Hematopoietic multipotent progenitor cell treated with erythropoietin and hydrocortisone succinate and interleukin-3 and kit ligand, for 8 days (in vitro differentiated cells): ENCODE measurements around the gene KRT10.

Experiments used
- DNase-seq: peaks from one replicate; pipeline ENCODE4 v3.0.0-alpha.2; 2015

The KRT10 gene

GRCh38 chr17:40800381-40800780 is 22.0 kb downstream of the KRT10 start:
- no peak for DNase-seq

GRCh38 chr17:40799859-40800258 is 22.6 kb downstream of the KRT10 start, which contains the start of gene KRT28:
TSS of gene KRT28 (minus strand) at chr17:40799959. CDS start at chr17:40799893, 66 bp downstream.
- DNase-seq, result no peak

- DNase-seq, result no peak
Observed at GRCh38 chr17:40796846-40797245, 25.6 kb downstream of the KRT10 start.

- DNase-seq, result no peak
Observed at GRCh38 chr17:40795019-40795667, 27.3 kb downstream of the KRT10 start.

GRCh38 chr17:40794466-40794865 is 27.9 kb downstream of the KRT10 start:
- DNase-seq, result no peak

GRCh38 chr17:40793832-40794231 is 28.6 kb downstream of the KRT10 start:
- DNase-seq, result no peak

GRCh38 chr17:40791787-40792436 is 30.5 kb downstream of the KRT10 start:
- DNase-seq, result peak; percentile 10

- DNase-seq, result no peak
Observed at GRCh38 chr17:40791111-40791510, 31.3 kb downstream of the KRT10 start.

GRCh38 chr17:40782450-40782849 is 40.0 kb downstream of the KRT10 start, which contains the start of gene KRT27:
TSS of gene KRT27 (minus strand) at chr17:40782550. CDS start at chr17:40782493, 57 bp downstream.
- DNase-seq, result no peak

GRCh38 chr17:40779181-40779909 is 43.1 kb downstream of the KRT10 start:
- no peak for DNase-seq

GRCh38 chr17:40778461-40778860 is 44.0 kb downstream of the KRT10 start:
- DNase-seq, result no peak

GRCh38 chr17:40777971-40778370 is 44.4 kb downstream of the KRT10 start:
- no peak for DNase-seq

DNA sequence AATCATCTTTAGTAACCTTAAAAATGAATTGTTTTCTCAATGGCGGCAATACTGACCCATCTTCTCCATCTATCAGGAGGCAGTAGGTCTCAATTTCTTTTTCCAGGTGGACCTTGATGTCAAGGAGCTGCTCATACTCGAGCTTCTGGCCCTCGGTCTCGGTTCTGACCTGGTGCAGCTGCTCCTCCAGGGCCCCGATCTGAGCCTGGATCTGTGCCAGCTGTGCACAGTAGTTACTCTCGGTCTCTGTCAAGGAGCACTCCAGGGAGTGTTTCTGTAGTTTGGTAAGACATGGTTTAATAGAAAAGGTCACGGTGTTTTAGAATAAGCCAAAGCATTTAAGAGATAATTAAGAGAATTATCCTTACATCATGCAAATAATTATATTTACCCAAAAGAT is 45.0 kb downstream of the KRT10 start:
- DNase-seq, result no peak

DNA sequence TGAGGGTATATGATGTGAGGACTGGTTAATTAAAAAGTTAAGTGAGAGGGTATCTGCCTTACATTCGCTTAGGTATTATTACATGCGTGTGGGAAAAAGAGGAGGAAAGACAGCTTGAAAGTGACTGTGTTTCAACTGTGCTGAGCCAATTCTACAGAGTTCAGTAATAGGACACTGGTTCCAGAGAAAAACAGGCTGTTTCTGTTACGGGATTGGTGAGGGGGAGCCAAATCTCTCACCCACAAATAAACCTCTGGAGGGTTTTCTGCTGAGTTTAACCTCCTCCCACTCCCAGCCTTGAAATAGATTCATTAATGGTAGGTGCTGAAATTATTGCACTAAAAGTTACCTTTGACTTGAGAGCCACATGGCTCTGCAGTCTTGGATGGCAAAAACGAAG is 46.5 kb downstream of the KRT10 start:
- DNase-seq, result no peak

- DNase-seq, result no peak
Observed at GRCh38 chr17:40772101-40772500, 50.3 kb downstream of the KRT10 start, which contains the start of gene KRT26. TSS of gene KRT26 (minus strand) at chr17:40772201. CDS start at chr17:40772113, 88 bp downstream.
